OCI-LY7 (cell line): ENCODE data around the gene CTBP1.

Source experiments
- CTCF ChIP-seq: fragments of 200-600 bp; sonication (generic); conservative IDR thresholded peaks from 2 replicates; pipeline ENCODE4 v1.5.1; 2014; ENCODE audit warnings: mild to moderate bottlenecking, antibody characterized with exemption, low read length, moderate library complexity, mixed read lengths
- EZH2phosphoT487 ChIP-seq: fragments of 200-600 bp; sonication (generic); IDR thresholded peaks from 2 replicates; pipeline ENCODE4 v1.6.1; 2018; ENCODE audit warnings: low read depth, borderline replicate concordance, mild to moderate bottlenecking, mixed run types, antibody characterized with exemption, low read length, moderate library complexity, mixed read lengths

DNA sequence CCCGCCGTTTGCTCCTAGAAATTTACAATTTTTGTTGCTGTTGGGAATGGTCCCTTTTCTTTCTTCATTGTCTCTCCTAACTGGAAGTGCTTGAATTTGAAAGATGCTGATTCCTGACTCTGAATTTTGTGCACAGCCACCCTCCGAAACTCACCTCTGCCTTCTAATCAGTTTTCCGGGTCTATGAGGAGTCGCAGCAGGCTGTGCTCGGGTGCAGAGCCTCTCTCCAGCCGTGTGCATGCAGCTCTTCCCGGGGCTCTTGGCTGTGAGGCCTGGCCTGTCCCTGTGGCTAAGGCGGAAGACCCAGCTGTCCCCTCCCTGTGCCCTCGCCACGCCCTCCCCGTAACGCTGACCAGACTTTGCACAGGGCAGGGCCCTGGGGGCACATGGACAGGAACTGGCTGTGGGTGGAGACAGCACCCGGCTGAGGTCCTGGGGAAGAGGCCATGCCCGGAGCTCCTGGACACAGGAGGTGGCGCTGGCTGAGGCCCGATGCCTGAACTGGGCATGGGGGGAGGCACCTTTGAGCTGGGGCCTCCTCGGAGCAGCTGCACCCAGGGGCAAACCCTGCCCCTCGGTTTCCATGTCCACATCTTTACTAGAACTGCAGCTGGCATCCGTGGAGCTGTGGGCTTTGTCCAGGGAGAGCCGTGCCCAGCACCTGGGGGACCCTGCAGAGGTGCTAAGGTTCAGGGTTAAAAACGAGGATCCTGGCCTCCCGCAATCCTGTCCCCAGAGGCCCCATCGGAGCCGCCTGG lies 43.9 kb downstream of the CTBP1 start:
- TF ChIP-seq CTCF: no peak
- no peak for TF ChIP-seq EZH2phosphoT487
